PC-3 (cell line): ENCODE data around the gene BRCA1.

Source experiments
- EZH2 ChIP-seq: fragments of 300-600 bp; sonication (generic); IDR thresholded peaks from one replicate; pipeline ENCODE4 v1.6.1; 2017; ENCODE audit warnings: antibody characterized with exemption, mild to moderate bottlenecking, low read length; ENCODE audit not compliant: unreplicated experiment
- TF ChIP-seq, protein P1 (sequence below): fragments of 300-600 bp; sonication (generic); conservative IDR thresholded peaks from 2 replicates; pipeline ENCODE4 v1.5.1; 2017; ENCODE audit warnings: antibody characterized with exemption, low read depth, mild to moderate bottlenecking, low read length

DNA sequence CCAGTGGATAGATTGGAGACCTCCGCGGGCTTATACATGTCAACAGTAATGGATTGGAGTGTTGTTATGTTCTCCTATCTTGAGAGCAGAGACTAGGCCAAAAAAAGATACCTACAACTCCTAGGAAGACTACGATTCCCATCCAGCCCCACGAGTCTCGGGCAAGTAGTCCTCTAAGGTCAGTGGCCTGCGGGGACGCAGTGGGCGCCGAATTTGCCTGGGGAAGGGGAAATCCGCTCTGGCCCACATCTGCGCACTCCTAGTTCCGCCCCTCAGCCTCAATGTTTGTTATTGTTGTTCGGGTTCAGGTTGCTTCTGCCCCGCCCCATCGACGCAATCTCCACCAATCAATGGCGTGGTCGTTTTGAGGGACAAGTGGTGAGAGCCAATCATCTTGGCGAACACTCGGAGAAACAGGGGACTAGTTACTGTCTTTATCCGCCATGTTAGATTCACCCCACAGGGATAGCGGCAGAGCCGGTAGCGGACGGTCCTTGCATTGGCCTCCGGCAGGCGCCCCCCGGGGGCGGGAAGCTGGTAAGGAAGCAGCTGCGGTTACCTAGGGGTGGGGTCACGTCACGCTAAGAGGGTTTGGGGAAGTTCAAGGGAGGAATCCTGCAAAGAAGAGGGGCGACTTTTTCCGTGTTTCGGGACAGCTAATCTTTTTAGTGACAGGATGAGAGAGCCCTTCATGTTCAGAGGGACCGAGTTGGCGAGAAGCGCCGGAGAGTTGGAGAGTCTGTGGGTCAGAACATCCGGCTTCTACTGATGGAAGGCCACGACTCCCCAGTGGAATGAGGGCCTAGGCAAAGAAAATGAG, 45.8 kb upstream of the BRCA1 start, which contains the start of gene NBR1:
- TF ChIP-seq, protein P1, sequence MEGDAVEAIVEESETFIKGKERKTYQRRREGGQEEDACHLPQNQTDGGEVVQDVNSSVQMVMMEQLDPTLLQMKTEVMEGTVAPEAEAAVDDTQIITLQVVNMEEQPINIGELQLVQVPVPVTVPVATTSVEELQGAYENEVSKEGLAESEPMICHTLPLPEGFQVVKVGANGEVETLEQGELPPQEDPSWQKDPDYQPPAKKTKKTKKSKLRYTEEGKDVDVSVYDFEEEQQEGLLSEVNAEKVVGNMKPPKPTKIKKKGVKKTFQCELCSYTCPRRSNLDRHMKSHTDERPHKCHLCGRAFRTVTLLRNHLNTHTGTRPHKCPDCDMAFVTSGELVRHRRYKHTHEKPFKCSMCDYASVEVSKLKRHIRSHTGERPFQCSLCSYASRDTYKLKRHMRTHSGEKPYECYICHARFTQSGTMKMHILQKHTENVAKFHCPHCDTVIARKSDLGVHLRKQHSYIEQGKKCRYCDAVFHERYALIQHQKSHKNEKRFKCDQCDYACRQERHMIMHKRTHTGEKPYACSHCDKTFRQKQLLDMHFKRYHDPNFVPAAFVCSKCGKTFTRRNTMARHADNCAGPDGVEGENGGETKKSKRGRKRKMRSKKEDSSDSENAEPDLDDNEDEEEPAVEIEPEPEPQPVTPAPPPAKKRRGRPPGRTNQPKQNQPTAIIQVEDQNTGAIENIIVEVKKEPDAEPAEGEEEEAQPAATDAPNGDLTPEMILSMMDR = no peak
- no peak for TF ChIP-seq EZH2
